Measurements from ENCODE around the gene PLCL2. TPM values are rescaled to one million over a fixed set of nuclear protein-coding genes. Genes with fewer than 3 reads are reported as not detected.

The PLCL2 gene
- total and polyA plus RNA-seq, 9 donors: 8.5 to 25.2 (median 11.4) TPM

DNA sequence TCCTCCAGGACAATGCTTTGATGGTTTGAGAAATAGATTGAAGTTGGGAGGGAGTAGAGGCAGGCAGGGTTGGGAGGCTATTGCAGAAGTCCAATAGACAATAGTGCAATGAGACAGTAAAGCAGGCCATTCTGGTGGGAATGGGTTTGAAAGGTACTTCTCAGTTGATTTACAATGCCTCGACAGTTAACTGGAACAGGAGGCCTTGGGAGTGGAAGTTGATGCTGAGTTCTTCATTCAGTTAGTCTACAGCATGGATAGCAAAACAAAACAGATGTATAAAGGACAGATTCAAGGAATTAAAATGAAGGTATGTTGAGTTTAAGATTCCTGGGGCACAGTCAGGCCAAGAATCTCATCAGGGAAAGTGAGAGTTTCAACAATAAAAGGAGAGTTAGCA is 6.8 kb upstream of the PLCL2 start:
- Histone ChIP-seq H3K36me3 (ENCODE audit: control insufficient read depth, insufficient read depth, low read length) (no peaks in the 10 kb centered on the region), H3K9me3 (replicated peaks; ENCODE audit: control insufficient read depth, low read depth, low read length) (no peaks in the 10 kb centered on the region), H3K4me1 (ENCODE audit: control insufficient read depth, insufficient read depth, low read length) (no peaks in the 10 kb centered on the region), H3K27ac (ENCODE audit: low read length) (no peak overlapping the region), H3K27me3 (ENCODE audit: control insufficient read depth, insufficient read depth, low read length) (no peaks in the 10 kb centered on the region), H3K4me3 (ENCODE audit: low read length) (no peak overlapping the region)
- DNase-seq: no peak
- 50% methylated on average over 1 of the region's 1 CpG for WGBS (ENCODE audit: insufficient coverage)

DNA sequence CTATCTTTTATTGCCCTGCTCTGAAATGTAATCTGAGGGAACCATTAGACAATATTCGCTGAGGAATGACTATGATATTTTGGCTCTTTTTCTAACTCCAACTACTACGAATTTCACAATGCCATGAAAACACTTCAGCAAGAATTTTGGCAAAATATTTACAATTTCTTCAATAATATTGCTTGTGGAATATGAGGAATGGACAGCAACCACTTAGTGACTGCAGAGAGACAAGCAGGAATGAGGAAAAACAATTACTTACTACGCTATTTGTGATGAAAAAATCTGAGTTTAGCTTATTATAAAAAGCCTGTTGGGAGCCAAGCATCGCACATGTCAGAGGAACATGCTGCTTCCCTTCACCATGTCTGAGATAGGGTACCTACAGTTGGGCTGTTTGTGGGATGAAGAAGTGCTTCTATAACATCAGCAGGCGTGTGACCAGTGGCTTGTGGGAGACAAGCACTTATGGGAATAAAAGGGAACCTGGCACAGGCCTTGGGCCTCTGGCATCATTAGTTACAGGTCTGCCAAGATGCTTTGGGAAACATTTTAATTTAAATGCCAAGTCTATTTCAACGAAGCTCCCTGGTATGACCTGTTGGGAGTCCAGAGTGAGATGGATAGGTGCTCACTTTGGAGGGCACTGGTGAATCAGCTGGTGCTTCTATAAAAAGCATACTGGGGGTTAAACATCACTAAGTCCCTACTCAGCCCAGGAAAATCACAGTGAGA is 2.7 kb upstream of the PLCL2 start:
- no peaks in the 10 kb centered on the region for H3K27me3 ChIP-seq (ENCODE audit: control insufficient read depth, insufficient read depth, low read length)
- H3K4me1 ChIP-seq (ENCODE audit: control insufficient read depth, insufficient read depth, low read length): peaks cover 13% of the 10 kb centered on the region
- H3K27ac ChIP-seq (ENCODE audit: low read length): no peak overlapping the region
- no peaks in the 10 kb centered on the region for H3K36me3 ChIP-seq (ENCODE audit: control insufficient read depth, insufficient read depth, low read length)
- DNase-seq: peak; percentile 4
- no peak overlapping the region for H3K4me3 ChIP-seq (ENCODE audit: low read length)
- WGBS (ENCODE audit: insufficient coverage): 76% methylated on average over 2 of the region's 6 CpGs
- H3K9me3 ChIP-seq (replicated peaks; ENCODE audit: control insufficient read depth, low read depth, low read length): no peaks in the 10 kb centered on the region

DNA sequence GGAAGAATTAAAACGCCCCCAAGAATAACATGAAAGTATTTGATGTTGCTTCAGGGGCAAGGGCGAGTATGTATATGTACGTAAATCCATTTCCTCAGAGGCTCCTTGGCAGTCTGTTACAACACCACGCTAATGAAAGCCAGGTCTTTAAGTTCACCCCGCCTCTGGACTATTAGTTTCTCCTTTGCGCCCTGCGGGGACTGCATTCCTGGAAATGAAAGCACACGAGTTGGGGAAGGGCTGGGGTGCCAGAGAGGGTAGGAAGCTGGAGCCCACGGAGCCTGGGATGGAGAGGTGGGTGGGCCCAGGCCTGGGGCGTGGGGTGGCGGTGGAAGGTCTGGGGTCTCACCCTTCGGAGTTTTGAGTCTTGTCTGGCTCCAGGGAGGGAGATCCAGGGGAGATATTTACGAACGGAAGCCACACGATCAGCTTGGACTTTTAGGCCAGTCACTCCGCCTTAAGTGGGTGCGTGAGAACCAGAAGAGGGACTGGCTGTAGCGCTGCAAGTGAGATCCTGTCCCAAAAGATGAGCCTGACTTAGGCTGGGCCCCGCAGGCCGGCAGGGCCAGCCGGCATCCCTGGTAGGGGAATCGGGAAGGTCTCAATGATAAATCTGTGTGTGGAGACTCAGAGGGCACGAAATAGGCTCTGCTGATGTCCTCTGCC is 1.6 kb upstream of the PLCL2 start:
- Histone ChIP-seq H3K4me3 (ENCODE audit: low read length) (no peak overlapping the region), H3K27me3 (ENCODE audit: control insufficient read depth, insufficient read depth, low read length) (no peaks in the 10 kb centered on the region), H3K36me3 (ENCODE audit: control insufficient read depth, insufficient read depth, low read length) (no peaks in the 10 kb centered on the region), H3K9me3 (replicated peaks; ENCODE audit: control insufficient read depth, low read depth, low read length) (no peaks in the 10 kb centered on the region), H3K4me1 (ENCODE audit: control insufficient read depth, insufficient read depth, low read length) (peaks cover 13% of the 10 kb centered on the region), H3K27ac (ENCODE audit: low read length) (no peak overlapping the region)
- peak; percentile 31 for DNase-seq
- 51% methylated on average over 11 of the region's 23 CpGs for WGBS (ENCODE audit: insufficient coverage)

- DNase-seq: no peak
- H3K4me3 ChIP-seq (ENCODE audit: low read length): peak overlapping the region; percentile 75
- WGBS (ENCODE audit: insufficient coverage): 37% methylated on average over 16 of the region's 16 CpGs
- no peaks in the 10 kb centered on the region for H3K36me3 ChIP-seq (ENCODE audit: control insufficient read depth, insufficient read depth, low read length)
- H3K27me3 ChIP-seq (ENCODE audit: control insufficient read depth, insufficient read depth, low read length): no peaks in the 10 kb centered on the region
- H3K9me3 ChIP-seq (replicated peaks; ENCODE audit: control insufficient read depth, low read depth, low read length): no peaks in the 10 kb centered on the region
- peaks cover 13% of the 10 kb centered on the region for H3K4me1 ChIP-seq (ENCODE audit: control insufficient read depth, insufficient read depth, low read length)
- H3K27ac ChIP-seq (ENCODE audit: low read length): no peak overlapping the region
Observed at GRCh38 chr3:16883723-16884083, 1.1 kb upstream of the PLCL2 start.

- Histone ChIP-seq H3K9me3 (replicated peaks; ENCODE audit: control insufficient read depth, low read depth, low read length) (no peaks in the 10 kb centered on the region), H3K4me1 (ENCODE audit: control insufficient read depth, insufficient read depth, low read length) (peaks cover 13% of the 10 kb centered on the region), H3K4me3 (ENCODE audit: low read length) (peak overlapping the region; percentile 75), H3K36me3 (ENCODE audit: control insufficient read depth, insufficient read depth, low read length) (no peaks in the 10 kb centered on the region), H3K27me3 (ENCODE audit: control insufficient read depth, insufficient read depth, low read length) (no peaks in the 10 kb centered on the region), H3K27ac (ENCODE audit: low read length) (peak overlapping the region; percentile 74)
- WGBS (ENCODE audit: insufficient coverage): under 1% methylated on average over 80 of the region's 81 CpGs
- DNase-seq: peak; percentile 69
Observed at GRCh38 chr3:16884084-16884747, 539 bp upstream of the PLCL2 start.

- H3K27me3 ChIP-seq (ENCODE audit: control insufficient read depth, insufficient read depth, low read length): no peaks in the 10 kb centered on the region
- peak; percentile 32 for DNase-seq
- H3K36me3 ChIP-seq (ENCODE audit: control insufficient read depth, insufficient read depth, low read length): no peaks in the 10 kb centered on the region
- peaks cover 14% of the 10 kb centered on the region for H3K4me1 ChIP-seq (ENCODE audit: control insufficient read depth, insufficient read depth, low read length)
- H3K27ac ChIP-seq (ENCODE audit: low read length): peak overlapping the region; percentile 69
- H3K4me3 ChIP-seq (ENCODE audit: low read length): peak overlapping the region; percentile 75
- no peaks in the 10 kb centered on the region for H3K9me3 ChIP-seq (replicated peaks; ENCODE audit: control insufficient read depth, low read depth, low read length)
- WGBS (ENCODE audit: insufficient coverage): 45% methylated on average over 7 of the region's 15 CpGs
Observed at GRCh38 chr3:16885593-16886302, 993 bp downstream of the PLCL2 start.

DNA sequence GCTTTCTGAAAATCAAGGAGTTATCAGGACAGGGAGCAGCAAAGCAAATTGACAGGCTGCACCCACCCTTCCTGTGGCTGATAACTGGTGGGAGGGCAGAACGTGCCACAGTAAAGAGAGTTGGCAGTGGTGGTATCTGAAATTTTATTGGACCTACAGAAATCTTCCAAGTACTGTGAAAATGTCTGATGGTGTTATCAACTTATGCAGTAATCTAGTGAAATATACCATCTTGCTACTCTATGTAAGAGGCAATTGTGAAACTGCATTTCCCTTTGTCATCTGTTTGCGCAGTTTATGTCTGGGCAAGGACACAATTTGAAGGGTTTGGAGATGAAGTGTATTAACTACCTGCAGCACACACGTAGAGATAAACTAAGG is 1.5 kb downstream of the PLCL2 start:
- WGBS (ENCODE audit: insufficient coverage): 64% methylated on average over 3 of the region's 3 CpGs
- peak; percentile 26 for DNase-seq
- H3K4me1 ChIP-seq (ENCODE audit: control insufficient read depth, insufficient read depth, low read length): peaks cover 15% of the 10 kb centered on the region
- no peaks in the 10 kb centered on the region for H3K27me3 ChIP-seq (ENCODE audit: control insufficient read depth, insufficient read depth, low read length)
- H3K27ac ChIP-seq (ENCODE audit: low read length): no peak overlapping the region
- no peaks in the 10 kb centered on the region for H3K36me3 ChIP-seq (ENCODE audit: control insufficient read depth, insufficient read depth, low read length)
- peak overlapping the region; percentile 75 for H3K4me3 ChIP-seq (ENCODE audit: low read length)
- H3K9me3 ChIP-seq (replicated peaks; ENCODE audit: control insufficient read depth, low read depth, low read length): no peaks in the 10 kb centered on the region

- no peak for DNase-seq
- Histone ChIP-seq H3K27ac (ENCODE audit: low read length) (no peak overlapping the region), H3K36me3 (ENCODE audit: control insufficient read depth, insufficient read depth, low read length) (no peaks in the 10 kb centered on the region), H3K9me3 (replicated peaks; ENCODE audit: control insufficient read depth, low read depth, low read length) (no peaks in the 10 kb centered on the region), H3K4me1 (ENCODE audit: control insufficient read depth, insufficient read depth, low read length) (peaks cover 15% of the 10 kb centered on the region), H3K4me3 (ENCODE audit: low read length) (no peak overlapping the region), H3K27me3 (ENCODE audit: control insufficient read depth, insufficient read depth, low read length) (no peaks in the 10 kb centered on the region)
- no CpG with 5 or more reads among the region's 1 CpG for WGBS (ENCODE audit: insufficient coverage)
Observed at GRCh38 chr3:16887130-16887529, 2.4 kb downstream of the PLCL2 start.

DNA sequence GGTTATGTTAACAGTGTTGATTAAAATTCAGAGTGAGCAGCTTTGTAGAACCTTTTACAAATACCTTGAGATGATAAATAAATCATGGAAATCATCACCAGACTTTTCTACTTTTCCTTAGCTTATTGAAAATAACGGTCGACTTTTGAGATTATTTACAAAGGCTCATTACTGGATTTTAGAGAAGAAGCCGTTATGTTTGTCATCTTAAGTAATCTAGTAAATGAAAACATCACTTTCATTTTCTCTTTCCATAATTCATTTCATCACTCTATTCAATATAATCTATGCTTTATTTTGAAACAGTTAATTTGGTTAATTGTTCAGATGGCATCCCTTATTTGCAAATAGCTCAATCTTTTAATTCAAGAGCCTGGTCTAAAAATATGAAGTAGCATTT is 3.6 kb downstream of the PLCL2 start:
- H3K4me3 ChIP-seq (ENCODE audit: low read length): no peak overlapping the region
- no peak for DNase-seq
- no peaks in the 10 kb centered on the region for H3K9me3 ChIP-seq (replicated peaks; ENCODE audit: control insufficient read depth, low read depth, low read length)
- H3K36me3 ChIP-seq (ENCODE audit: control insufficient read depth, insufficient read depth, low read length): no peaks in the 10 kb centered on the region
- H3K4me1 ChIP-seq (ENCODE audit: control insufficient read depth, insufficient read depth, low read length): peaks cover 15% of the 10 kb centered on the region
- no CpG with 5 or more reads among the region's 3 CpGs for WGBS (ENCODE audit: insufficient coverage)
- H3K27ac ChIP-seq (ENCODE audit: low read length): no peak overlapping the region
- H3K27me3 ChIP-seq (ENCODE audit: control insufficient read depth, insufficient read depth, low read length): no peaks in the 10 kb centered on the region

Measured in muscle of leg (tissue), 11 donors.